HCT116 (cell line): ENCODE data around the gene GTSF1L. TPM values are rescaled to one million over a fixed set of nuclear protein-coding genes. Genes with fewer than 3 reads are reported as not detected.

Source experiments
- ATAC-seq: fragments of 200-7000 bp; cut with Tn5 transposase; 2 replicates; pipeline ENCODE4 v1.9.1; 2020; ENCODE audit warnings: mild to moderate bottlenecking, moderate library complexity
- BruUV-seq: library from RNA; stranded (reverse); fragments of 400-500 nt; replicated peaks from 2 replicates; lab custom pipeline; 2021; lab: Mats Ljungman, UMichigan
- CTCF ChIA-PET: fragments of 300-600 bp; sonication (Branson Sonifier 250); formaldehyde crosslinking; loops from one replicate; lab custom pipeline; 2021; ENCODE audit warnings: antibody characterized with exemption; lab: Charles Lee
- POLR2A ChIA-PET: fragments of 300-600, 350-600 bp; sonication (Branson Sonifier 250); formaldehyde crosslinking; loops from one replicate; lab custom pipeline; 2021; ENCODE audit warnings: antibody characterized with exemption; lab: Charles Lee
- RAD21 ChIA-PET, 2 experiments: fragments of 300-600 bp; sonication (Branson Sonifier 250); formaldehyde crosslinking; loops; one replicate each; lab custom pipeline; 2023; ENCODE audit warnings: low total read pairs in 2 of 2; ENCODE audit not compliant: uncharacterized antibody in 2 of 2, unreplicated experiment in 2 of 2, low non-redundant PET in 1 of 2; lab: Charles Lee
- DNase-seq: peaks from one replicate; pipeline ENCODE4 v3.0.0-alpha.2; 2010; ENCODE audit warnings: low read depth, low spot score
- H2AFZ ChIP-seq: fragments of 200-600 bp; shearing (Covaris generic), sonication (generic); 2 replicates; pipeline ENCODE4 v1.6.1; 2017; ENCODE audit warnings: low read depth, mixed run types, mixed read lengths, antibody characterized with exemption, low read length; ENCODE audit not compliant: poor library complexity, severe bottlenecking
- H3K27ac ChIP-seq: 2 replicates; pipeline ENCODE4 v1.5.1; 2012; ENCODE audit warnings: low read depth, low read length
- H3K27me3 ChIP-seq: fragments of 200-600 bp; sonication (generic); 2 replicates; pipeline ENCODE4 v1.6.1; 2016; ENCODE audit warnings: mixed run types, low read length, mixed read lengths; ENCODE audit not compliant: insufficient read depth
- H3K36me3 ChIP-seq, 2 experiments: fragments of 200-500 bp in 1 of 2; fragments of 200-600 bp in 1 of 2; sonication (Bioruptor generic) in 1 of 2; sonication (generic) in 1 of 2; 2 replicates each; pipeline versions ENCODE4 v1.5.1 to v1.6.1; 2014 to 2016; ENCODE audit warnings: low read length in 2 of 2, inconsistent platforms in 1 of 2, mixed read lengths in 1 of 2, mixed run types in 1 of 2; ENCODE audit not compliant: insufficient read depth in 2 of 2, control insufficient read depth in 1 of 2
- H3K4me1 ChIP-seq, 2 experiments: fragments of 200-600 bp in 1 of 2; sonication (generic) in 1 of 2; 2 replicates each; pipeline versions ENCODE4 v1.5.1 to v1.6.1; 2012 to 2017; ENCODE audit warnings: low read length in 2 of 2, inconsistent platforms in 1 of 2, mild to moderate bottlenecking in 1 of 2, mixed read lengths in 1 of 2, mixed run types in 1 of 2, moderate library complexity in 1 of 2; ENCODE audit not compliant: insufficient read depth in 2 of 2, control insufficient read depth in 1 of 2
- H3K4me2 ChIP-seq: fragments of 200-600 bp; sonication (generic); 2 replicates; pipeline ENCODE4 v1.6.1; 2017; ENCODE audit warnings: mixed run types, low read length, mixed read lengths
- H3K4me3 ChIP-seq, 2 experiments: fragments of 200-600 bp in 1 of 2; sonication (generic) in 1 of 2; replicated peaks in 1 of 2; 2 replicates each; pipeline ENCODE4 v1.5.1; 2011 to 2016; ENCODE audit warnings: low read length in 2 of 2, control low read depth in 1 of 2, low read depth in 1 of 2, mild to moderate bottlenecking in 1 of 2, mixed read lengths in 1 of 2, mixed run types in 1 of 2
- H3K79me2 ChIP-seq: fragments of 200-600 bp; sonication (generic); 2 replicates; pipeline ENCODE4 v1.6.1; 2017; ENCODE audit warnings: mild to moderate bottlenecking, mixed run types, low read length, moderate library complexity, mixed read lengths; ENCODE audit not compliant: insufficient read depth
- H3K9ac ChIP-seq: fragments of 200-600 bp; sonication (generic); 2 replicates; pipeline ENCODE4 v1.6.1; 2016; ENCODE audit warnings: low read length, mixed read lengths
- H3K9me2 ChIP-seq: fragments of 200-600 bp; sonication (generic), shearing (Covaris generic); 2 replicates; pipeline ENCODE4 v1.6.1; 2017; ENCODE audit warnings: mixed run types, mild to moderate bottlenecking, moderate library complexity; ENCODE audit not compliant: insufficient read depth
- H3K9me3 ChIP-seq, 2 experiments: fragments of 200-500 bp in 1 of 2; fragments of 200-600 bp in 1 of 2; sonication (Bioruptor generic) in 1 of 2; sonication (generic) in 1 of 2; 2 replicates each; pipeline ENCODE4 v1.6.1; 2014 to 2017; ENCODE audit warnings: low read length in 2 of 2, mixed read lengths in 2 of 2, inconsistent platforms in 1 of 2, low read depth in 1 of 2, mild to moderate bottlenecking in 1 of 2, mixed run types in 1 of 2, moderate library complexity in 1 of 2; ENCODE audit not compliant: control insufficient read depth in 1 of 2, insufficient read depth in 1 of 2
- H4K20me1 ChIP-seq: fragments of 200-600 bp; sonication (generic), shearing (Covaris generic); 2 replicates; pipeline ENCODE4 v1.6.1; 2017; ENCODE audit warnings: mixed run types, mild to moderate bottlenecking, moderate library complexity; ENCODE audit not compliant: insufficient read depth
- ATF3 ChIP-seq: IDR thresholded peaks from 2 replicates; pipeline ENCODE4 v1.6.1; 2012
- CBX3 ChIP-seq: IDR thresholded peaks from 2 replicates; pipeline ENCODE4 v1.6.1; 2012; ENCODE audit warnings: low read depth
- CEBPB ChIP-seq: IDR thresholded peaks from 2 replicates; pipeline ENCODE4 v1.6.1; 2012; ENCODE audit warnings: low read depth
- CTCF ChIP-seq, 3 experiments: fragments of 200-600 bp in 1 of 3; sonication (generic) in 1 of 3; IDR thresholded peaks in 2 of 3; conservative IDR thresholded peaks in 1 of 3; 2 replicates each; pipeline ENCODE4 v1.5.1; 2012 to 2017; ENCODE audit warnings: low read depth in 2 of 3, low read length in 2 of 3, antibody characterized with exemption in 1 of 3, borderline replicate concordance in 1 of 3, control low read depth in 1 of 3, mild to moderate bottlenecking in 1 of 3, mixed read lengths in 1 of 3, mixed run types in 1 of 3, moderate library complexity in 1 of 3; ENCODE audit not compliant: insufficient read depth in 1 of 3
- EGR1 ChIP-seq: IDR thresholded peaks from 2 replicates; pipeline ENCODE4 v1.6.1; 2012; ENCODE audit warnings: low read depth
- ELF1 ChIP-seq: IDR thresholded peaks from 2 replicates; pipeline ENCODE4 v1.6.1; 2012; ENCODE audit warnings: low read depth, borderline replicate concordance
- EZH2 ChIP-seq: fragments of 200-600 bp; sonication (generic); IDR thresholded peaks from 2 replicates; pipeline ENCODE4 v1.6.1; 2017; ENCODE audit warnings: antibody characterized with exemption, mixed run types
- EZH2phosphoT487 ChIP-seq: fragments of 200-600 bp; IDR thresholded peaks from 2 replicates; pipeline ENCODE4 v1.6.1; 2018; ENCODE audit warnings: antibody characterized with exemption, borderline replicate concordance
- FOSL1 ChIP-seq: IDR thresholded peaks from 2 replicates; pipeline ENCODE4 v1.6.1; 2012; ENCODE audit warnings: low read depth
- JUND ChIP-seq: IDR thresholded peaks from 2 replicates; pipeline ENCODE4 v1.6.1; 2012
- MAX ChIP-seq: IDR thresholded peaks from 2 replicates; pipeline ENCODE4 v1.6.1; 2012
- POLR2A ChIP-seq: IDR thresholded peaks from 2 replicates; pipeline ENCODE4 v1.7.0; 2011; ENCODE audit warnings: borderline replicate concordance; ENCODE audit not compliant: insufficient read depth, insufficient read length; ENCODE audit errors: extremely low read depth
- POLR2AphosphoS5 ChIP-seq: IDR thresholded peaks from 2 replicates; pipeline ENCODE4 v1.6.1; 2011; ENCODE audit warnings: mild to moderate bottlenecking, low read depth, low read length, moderate library complexity
- REST ChIP-seq: IDR thresholded peaks from 2 replicates; pipeline ENCODE4 v1.6.1; 2012; ENCODE audit warnings: low read depth
- SIN3A ChIP-seq: IDR thresholded peaks from 2 replicates; pipeline ENCODE4 v1.6.1; 2012; ENCODE audit warnings: low read depth
- SP1 ChIP-seq: IDR thresholded peaks from 2 replicates; pipeline ENCODE4 v1.6.1; 2012; ENCODE audit warnings: low read depth
- TCF7L2 ChIP-seq: IDR thresholded peaks from 2 replicates; pipeline ENCODE4 v1.7.0; 2011; ENCODE audit warnings: borderline replicate concordance, inconsistent platforms; ENCODE audit not compliant: insufficient read depth, insufficient read length; ENCODE audit errors: extremely low read depth
- ZBTB33 ChIP-seq: IDR thresholded peaks from 2 replicates; pipeline ENCODE4 v1.6.1; 2011; ENCODE audit warnings: mild to moderate bottlenecking, low read length, moderate library complexity; ENCODE audit not compliant: insufficient replicate concordance; ENCODE audit errors: extremely low read depth
- ZFX ChIP-seq: fragments of 450-650 bp; IDR thresholded peaks from 2 replicates; pipeline ENCODE4 v1.6.1; 2017
- intact Hi-C: fragments of 100-400 bp; cut with micrococcal nuclease; formaldehyde crosslinking; loops from 2 replicates; pipeline ENCODE4 v1.10.0; 2022
- total RNA-seq: library from RNA; stranded (reverse); gene quantifications from one replicate; pipeline ENCODE4 v1.2.1, GENCODE V29; 2021; ENCODE audit not compliant: unreplicated experiment

GTSF1L gene
- total RNA-seq, 1 experiment from 2014 or later, result not detected

GRCh38 chr20:43771503-43772190 is 44.8 kb upstream of the GTSF1L start:
- Histone ChIP-seq H3K36me3 (no peaks in the 10 kb centered on the region), H3K4me3 (no peak overlapping the region), H3K4me2 (no peak overlapping the region)
- TF ChIP-seq CTCF (IDR thresholded peaks at IDR 0.05 in 2 of 3, conservative IDR thresholded peaks at IDR 0.05 in 1 of 3; ENCODE audit: borderline replicate concordance in 1 of 3, insufficient read depth in 1 of 3, low read depth in 2 of 3, low read length in 2 of 3) (no peak), ZFX (no peak), MAX (no peak), EZH2phosphoT487 (no peak), CEBPB (no peak), FOSL1 (no peak), JUND (no peak), POLR2A (no peak), EZH2 (no peak), ATF3 (no peak), ZBTB33 (no peak), EGR1 (no peak), SIN3A (no peak), ELF1 (no peak), SP1 (no peak), CBX3 (no peak), REST (no peak), POLR2AphosphoS5 (no peak), TCF7L2 (no peak)
- TF ChIP-seq, all 23 proteins: peak for 0
- H3K9ac ChIP-seq, result no peak overlapping the region
- no peak for DNase-seq
- 0 out of 4 replicates have a peak, but pooled peaks cover 0 to 6% of the 10 kb centered on the region in 2 experiments for H3K4me1 ChIP-seq
- BruUV-seq, result no TSS peak
- H2AFZ ChIP-seq, result no peak overlapping the region
- intact Hi-C loops, result no loop called here
- H4K20me1 ChIP-seq, result no peaks in the 10 kb centered on the region
- ChIA-PET CTCF (no interaction called here), POLR2A (no interaction called here), RAD21 (no interaction called here)
- no peak overlapping the region for H3K27ac ChIP-seq
- no peaks in the 10 kb centered on the region for H3K9me3 ChIP-seq
- no peaks in the 10 kb centered on the region for H3K9me2 ChIP-seq
- no peak for ATAC-seq
- H3K27me3 ChIP-seq, result no peaks in the 10 kb centered on the region
- H3K79me2 ChIP-seq, result no peaks in the 10 kb centered on the region
